Spleen (tissue), 11 donors: ENCODE measurements around the gene VWA1. TPM values are rescaled to one million over a fixed set of nuclear protein-coding genes. Genes with fewer than 3 reads are reported as not detected.
"Not testable (repeated sequence)": the region's sequence is repeated elsewhere in the genome, so short reads cannot be mapped to it uniquely, and the experiment has no call there.

Experiments
- DNase-seq: peaks from one replicate; pipeline ENCODE4 v3.0.0-alpha.2; 2020
- H3K27ac ChIP-seq, 8 donors: fragments of 200-600 bp; sonication (generic) in 7 of 8; 1 replicate in 4 of 8; 2 replicates in 4 of 8; pipeline versions ENCODE4 v1.5.0 to v1.8.0; 2016 to 2021; ENCODE audit warnings: inconsistent platforms in 4 of 8, mild to moderate bottlenecking in 4 of 8, moderate library complexity in 1 of 8
- H3K27me3 ChIP-seq, 7 donors: fragments of 200-600 bp; sonication (generic) in 6 of 7; replicated peaks in 1 of 7; 1 replicate in 4 of 7; 2 replicates in 3 of 7; pipeline versions ENCODE4 v1.5.0 to v1.8.0; 2016 to 2021; ENCODE audit warnings: inconsistent platforms in 3 of 7, mild to moderate bottlenecking in 1 of 7
- H3K36me3 ChIP-seq, 6 donors: fragments of 200-600 bp; sonication (generic) in 5 of 6; 1 replicate in 4 of 6; 2 replicates in 2 of 6; pipeline versions ENCODE4 v1.5.0 to v1.8.0; 2016 to 2021; ENCODE audit warnings: inconsistent platforms in 2 of 6
- H3K4me1 ChIP-seq, 6 donors: fragments of 200-600 bp; sonication (generic) in 5 of 6; 1 replicate in 3 of 6; 2 replicates in 3 of 6; pipeline versions ENCODE4 v1.5.0 to v1.8.0; 2016 to 2021; ENCODE audit warnings: inconsistent platforms in 3 of 6
- H3K4me3 ChIP-seq, 8 donors: fragments of 200-600 bp; sonication (generic) in 7 of 8; 1 replicate in 4 of 8; 2 replicates in 4 of 8; pipeline versions ENCODE4 v1.5.0 to v1.8.0; 2016 to 2021; ENCODE audit warnings: inconsistent platforms in 4 of 8, mild to moderate bottlenecking in 4 of 8, moderate library complexity in 2 of 8
- H3K9me3 ChIP-seq, 8 donors: fragments of 200-600 bp; sonication (generic) in 7 of 8; 1 replicate in 4 of 8; 2 replicates in 4 of 8; pipeline versions ENCODE4 v1.5.0 to v1.8.0; 2016 to 2021; ENCODE audit warnings: inconsistent platforms in 4 of 8
- POLR2A ChIP-seq, 3 donors: fragments of 450-650 bp; IDR thresholded peaks; one replicate each; pipeline ENCODE4 v1.5.1; 2017; ENCODE audit warnings: antibody characterized with exemption in 3 of 3, mild to moderate bottlenecking in 1 of 3
- POLR2AphosphoS5 ChIP-seq, 3 donors: sonication (generic); formaldehyde crosslinking; IDR thresholded peaks; one replicate each; pipeline ENCODE4 v1.5.1; 2017; ENCODE audit warnings: antibody characterized with exemption in 3 of 3
- WGBS, 5 donors: extraction: QIAGEN DNeasy Blood & Tissue Kit in 3 of 5; methylation state at CpG; one replicate each; pipeline versions ENCODE4 v1.1.5 to v1.1.7; 2013 to 2018; 5-methylcytosine and 5-hydroxymethylcytosine counted together
- intact Hi-C: fragments of 100-400 bp; cut with DNase I; formaldehyde crosslinking; loops from one replicate; pipeline ENCODE4 v1.15.0; 2023; ENCODE audit warnings: low total_unique reads
- polyA plus RNA-seq, 3 donors: library from polyadenylated mRNA; stranded (reverse); fragments of 200-250 nt; gene quantifications; one replicate each; pipeline ENCODE4 v1.2.1, GENCODE V29; 2013
- total RNA-seq, 7 donors: library from RNA; depleted of rRNA in 3 of 7; stranded (reverse); fragments of >200 nt in 3 of 7; fragmentation: NEBNext Ultra II Directional in 4 of 7; extraction: Animal tissue kit (Norgen Biotek cat#: 25700) in 4 of 7; gene quantifications; one replicate each; pipeline versions ENCODE4 v1.1.0 to v1.2.1, GENCODE V29; 2016 to 2021
- TF ChIP-seq, protein P1 (sequence below), 11 experiments: fragments of 200-600 bp in 7 of 11; fragments of 450-650 bp in 4 of 11; sonication (generic) in 4 of 11; IDR thresholded peaks in 8 of 11; conservative IDR thresholded peaks in 3 of 11; 1 replicate in 7 of 11; 2 replicates in 4 of 11; pipeline versions ENCODE4 v1.4.0 to v1.8.0; 2016 to 2021; ENCODE audit warnings: antibody characterized with exemption in 11 of 11, inconsistent platforms in 4 of 11, mild to moderate bottlenecking in 1 of 11
- donor health status: healthy with polysubstance abuse.
- donor health status: DM: no; HTN: no; CAD: no; lungs with moderate emphysema.
- donor health status: DM: no; HTN: no; CAD: no.
- donor health status: Bipolar disorder and iron deficiency.
- donor health status: healthy.
- donor health status: DM: no; HTN: no; CAD: no.
- donor health status: DM: yes; HTN: yes; CAD: no.

The VWA1 gene
- total and polyA plus RNA-seq, 10 donors, result 3.9 to 18.0 (median 12.4) TPM

DNA sequence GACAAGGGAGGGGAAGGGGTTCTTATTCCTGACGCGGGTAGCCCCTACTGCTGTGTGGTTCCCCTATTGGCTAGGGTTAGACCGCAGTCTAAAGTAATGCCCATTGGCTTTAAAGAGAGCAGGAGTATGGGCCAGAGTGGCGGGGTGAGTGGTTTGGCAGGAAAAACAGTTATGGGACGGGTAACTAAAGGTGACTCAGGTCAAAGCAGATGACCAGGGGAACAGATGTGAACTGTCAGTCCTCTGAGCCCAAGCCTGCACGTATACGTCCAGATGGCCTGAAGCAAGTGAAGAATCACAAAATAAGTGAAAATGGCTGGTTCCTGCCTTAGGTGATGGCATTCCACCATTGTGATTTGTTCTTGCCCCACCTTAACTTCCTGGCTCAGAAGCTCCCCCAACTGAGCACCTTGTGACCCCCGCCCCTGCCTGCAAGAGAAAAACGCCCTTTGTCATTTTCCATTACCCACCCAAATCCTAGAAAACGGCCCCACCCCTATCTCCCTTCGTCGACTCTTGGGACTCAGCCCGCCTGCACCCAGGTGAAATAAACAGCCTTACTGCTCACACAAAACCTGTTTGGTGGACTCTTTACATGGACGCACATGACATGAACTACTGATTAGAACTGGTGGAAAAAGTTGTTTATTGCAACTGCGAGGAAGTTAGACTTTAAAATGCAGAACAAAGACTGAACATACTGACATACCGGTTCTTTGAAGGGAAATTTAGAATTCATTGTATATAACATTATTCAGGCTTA is 35.3 kb downstream of the VWA1 start:
- Histone ChIP-seq H3K27ac (peak overlapping the region in 7 of 8 donors; percentile 65 to 93 (median 86)), H3K27me3 (no peaks in the 10 kb centered on the region), H3K4me3 (peak overlapping the region; percentile 64 to 96 (median 92)), H3K9me3 (no peaks in the 10 kb centered on the region), H3K4me1 (peaks cover 0 to 36% (median 28%) of the 10 kb centered on the region in 6 donors), H3K36me3 (peaks cover 0 to 9% (median 0%) of the 10 kb centered on the region in 6 donors)
- 20 to 24% (median 22%) methylated on average over 16 of the region's 16 CpGs for WGBS, 5 donors
- DNase-seq, result no peak
- TF ChIP-seq, protein P1, sequence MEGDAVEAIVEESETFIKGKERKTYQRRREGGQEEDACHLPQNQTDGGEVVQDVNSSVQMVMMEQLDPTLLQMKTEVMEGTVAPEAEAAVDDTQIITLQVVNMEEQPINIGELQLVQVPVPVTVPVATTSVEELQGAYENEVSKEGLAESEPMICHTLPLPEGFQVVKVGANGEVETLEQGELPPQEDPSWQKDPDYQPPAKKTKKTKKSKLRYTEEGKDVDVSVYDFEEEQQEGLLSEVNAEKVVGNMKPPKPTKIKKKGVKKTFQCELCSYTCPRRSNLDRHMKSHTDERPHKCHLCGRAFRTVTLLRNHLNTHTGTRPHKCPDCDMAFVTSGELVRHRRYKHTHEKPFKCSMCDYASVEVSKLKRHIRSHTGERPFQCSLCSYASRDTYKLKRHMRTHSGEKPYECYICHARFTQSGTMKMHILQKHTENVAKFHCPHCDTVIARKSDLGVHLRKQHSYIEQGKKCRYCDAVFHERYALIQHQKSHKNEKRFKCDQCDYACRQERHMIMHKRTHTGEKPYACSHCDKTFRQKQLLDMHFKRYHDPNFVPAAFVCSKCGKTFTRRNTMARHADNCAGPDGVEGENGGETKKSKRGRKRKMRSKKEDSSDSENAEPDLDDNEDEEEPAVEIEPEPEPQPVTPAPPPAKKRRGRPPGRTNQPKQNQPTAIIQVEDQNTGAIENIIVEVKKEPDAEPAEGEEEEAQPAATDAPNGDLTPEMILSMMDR (IDR thresholded peaks at IDR 0.05 in 8 of 11, conservative IDR thresholded peaks at IDR 0.05 in 3 of 11), result no peak
- TF ChIP-seq POLR2A (IDR thresholded peaks at IDR 0.05), result no peak
- TF ChIP-seq POLR2AphosphoS5 (IDR thresholded peaks at IDR 0.05), result no peak
- intact Hi-C loops, result no loop called here

GRCh38 chr1:1471389-1472052 is 36.0 kb downstream of the VWA1 start, which contains the start of gene ATAD3B:
TSS of gene ATAD3B (plus strand) at chr1:1471765. CDS start at chr1:1471885, 120 bp downstream.
- H3K4me1 ChIP-seq, result peaks cover 0 to 37% (median 28%) of the 10 kb centered on the region in 6 donors
- H3K4me3 ChIP-seq, result peak within 1 kb of the TSS; percentile 64 to 96 (median 92)
- H3K36me3 ChIP-seq, result peaks cover 0 to 10% (median 0%) of the 10 kb centered on the region in 6 donors
- no peaks in the 10 kb centered on the region for H3K9me3 ChIP-seq
- TF ChIP-seq, protein P1 (IDR thresholded peaks at IDR 0.05 in 8 of 11, conservative IDR thresholded peaks at IDR 0.05 in 3 of 11), result peak in 1 of 11 experiments; percentile 33
- peak; percentile 93 to 94 (median 93) for TF ChIP-seq POLR2AphosphoS5 (IDR thresholded peaks at IDR 0.05)
- no peak for TF ChIP-seq POLR2A (IDR thresholded peaks at IDR 0.05)
- peak; percentile 96 for DNase-seq
- intact Hi-C loops, result no loop called here
- H3K27me3 ChIP-seq, result no peaks in the 10 kb centered on the region
- H3K27ac ChIP-seq, result peak within 1 kb of the TSS in 7 of 8 donors; percentile 65 to 93 (median 86)
- 0 to 1% (median 1%) methylated on average over 38 to 87 of the region's 87 CpGs for WGBS, 5 donors

DNA sequence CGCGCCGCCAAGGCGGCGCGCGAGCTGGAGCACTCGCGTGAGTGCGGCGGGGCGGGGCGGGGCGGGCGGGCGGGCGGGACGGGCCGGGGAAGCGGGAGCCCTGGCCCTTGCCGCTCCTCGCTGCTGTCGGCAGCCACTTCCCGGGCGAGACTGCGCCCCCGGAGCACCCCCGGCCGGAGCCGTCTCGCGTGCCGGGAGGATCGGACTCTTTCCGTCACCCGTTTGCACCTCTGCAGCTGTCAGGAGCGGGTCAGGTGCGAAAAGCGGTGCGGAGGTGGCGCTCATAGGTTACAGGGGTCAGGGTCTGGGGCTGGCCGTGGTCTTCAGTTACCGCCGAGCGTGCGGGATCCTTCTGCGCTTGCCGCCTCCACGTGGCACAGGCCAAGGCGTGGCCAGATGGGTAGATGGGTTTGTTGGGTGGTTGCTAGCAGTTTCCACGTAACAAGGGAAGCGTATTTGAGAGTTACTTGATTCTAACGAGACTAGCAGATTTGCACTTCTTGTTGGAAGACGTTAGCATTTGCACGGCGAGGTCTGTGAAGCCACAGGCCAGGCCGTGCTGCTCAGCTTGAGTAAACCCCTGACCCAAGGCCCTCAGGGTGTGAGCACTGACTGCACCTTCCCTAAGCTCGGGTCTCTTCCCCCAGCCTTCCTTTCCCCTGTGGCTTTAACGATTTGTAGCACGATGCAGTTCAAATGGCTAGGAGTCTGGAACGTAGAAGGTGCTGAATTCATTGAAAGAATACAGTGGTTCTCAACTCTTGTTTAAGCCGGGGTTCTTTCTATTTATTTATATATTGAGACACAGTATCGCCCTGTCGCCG is 36.8 kb downstream of the VWA1 start:
- H3K27me3 ChIP-seq, H3K9me3 ChIP-seq, DNase-seq, intact Hi-C loops: not testable (repeated sequence)
- Histone ChIP-seq H3K4me1 (peaks cover 0 to 44% (median 28%) of the 10 kb centered on the region in 6 donors), H3K27ac (peak overlapping the region in 5 of 8 donors; percentile 86 to 93 (median 88)), H3K36me3 (peaks cover 0 to 17% (median 0%) of the 10 kb centered on the region in 6 donors), H3K4me3 (peak overlapping the region; percentile 64 to 96 (median 92))
- WGBS, 5 donors, result 3 to 27% (median 5%) methylated on average over 8 to 56 of the region's 65 CpGs

GRCh38 chr1:1476011-1476410 is 40.5 kb downstream of the VWA1 start:
- intact Hi-C loops, H3K9me3 ChIP-seq, H3K27me3 ChIP-seq, H3K27ac ChIP-seq, DNase-seq, H3K4me3 ChIP-seq: not testable (repeated sequence)
- Histone ChIP-seq H3K36me3 (peaks cover 0 to 51% (median 30%) of the 10 kb centered on the region in 6 donors), H3K4me1 (peaks cover 0 to 34% (median 22%) of the 10 kb centered on the region in 6 donors)
- 63 to 100% (median 65%) methylated on average over 1 to 16 of the region's 17 CpGs for WGBS, 5 donors
